Fibroblast of upper back skin (primary cell): ENCODE measurements around the gene TNF.

ENCODE experiments used
- DNase-seq: peaks from one replicate; pipeline ENCODE4 v3.0.0-alpha.2; 2013

The TNF gene

GRCh38 chr6:31545291-31545690, 30.1 kb upstream of the TNF start:
- no peak for DNase-seq

- peak; percentile 93 for DNase-seq
These were observed 28.9 kb upstream of the TNF start, which contains the start of gene ATP6V1G2 for GRCh38 chr6:31546339-31546957. ATP6V1G2 (minus strand) TSS chr6:31546608; CDS start chr6:31546559, 49 bp downstream.

GRCh38 chr6:31546958-31547726, 28.2 kb upstream of the TNF start, which contains the start of gene NFKBIL1:
NFKBIL1 (plus strand) TSS chr6:31547608; CDS start chr6:31547695, 87 bp downstream.
- DNase-seq: peak; percentile 99

GRCh38 chr6:31547727-31548543, 27.4 kb upstream of the TNF start:
- no peak for DNase-seq

DNA sequence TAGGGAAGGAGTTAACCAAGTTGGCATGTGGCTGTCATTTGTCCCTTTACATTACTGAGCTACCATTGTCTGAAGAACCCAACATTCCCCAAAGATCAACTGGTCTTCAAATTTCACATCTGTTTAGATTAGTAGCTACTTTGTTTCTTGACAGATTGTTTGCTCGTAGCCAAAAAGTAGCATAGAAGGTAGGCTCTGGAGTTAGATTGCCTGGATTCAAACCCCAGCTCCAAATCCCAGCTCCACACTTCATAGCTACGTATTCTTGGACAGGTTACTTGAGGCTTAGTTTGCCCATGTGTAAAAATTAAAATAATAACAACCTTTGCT, 26.9 kb upstream of the TNF start:
- DNase-seq: no peak

DNA sequence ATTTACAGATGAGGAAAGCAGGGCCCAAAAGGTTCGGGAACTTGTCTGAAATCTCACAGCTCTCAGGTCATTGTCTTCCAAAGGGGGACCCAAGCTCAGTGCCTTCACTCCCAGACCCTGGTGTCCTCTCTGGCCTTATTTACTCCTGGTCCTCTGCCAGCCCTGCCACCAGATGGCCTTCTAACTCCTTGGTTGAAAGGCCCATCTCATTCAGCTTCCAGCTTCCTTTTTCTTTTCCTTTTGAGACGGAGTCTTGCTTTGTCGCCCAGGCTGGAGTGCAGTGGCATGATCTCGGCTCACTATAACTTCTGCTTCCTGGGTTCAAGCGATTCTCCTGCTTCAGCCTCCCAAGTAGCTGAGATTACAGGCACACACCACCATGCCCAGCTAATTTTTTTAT, 24.0 kb upstream of the TNF start:
- peak; percentile 40 for DNase-seq

- DNase-seq: no peak
These were observed 19.1 kb upstream of the TNF start for GRCh38 chr6:31556307-31556706.

- DNase-seq: no peak
These were observed 17.7 kb upstream of the TNF start for GRCh38 chr6:31557443-31558317.

DNA sequence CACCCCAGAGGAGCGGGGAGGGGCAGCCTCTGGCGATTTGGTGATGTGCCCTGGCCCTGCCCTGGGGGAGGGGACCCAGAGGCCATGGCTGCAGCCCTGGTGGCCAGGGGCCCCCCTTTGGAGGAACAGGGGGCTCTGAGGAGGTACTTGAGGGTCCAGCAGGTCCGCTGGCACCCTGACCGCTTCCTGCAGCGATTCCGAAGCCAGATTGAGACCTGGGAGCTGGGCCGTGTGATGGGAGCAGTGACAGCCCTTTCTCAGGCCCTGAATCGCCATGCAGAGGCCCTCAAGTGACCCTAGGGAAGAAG, 17.1 kb upstream of the TNF start:
- no peak for DNase-seq

GRCh38 chr6:31558631-31559500, 16.5 kb upstream of the TNF start:
- peak; percentile 57 for DNase-seq

GRCh38 chr6:31559606-31559957, 15.8 kb upstream of the TNF start:
- no peak for DNase-seq

GRCh38 chr6:31559958-31560696, 15.2 kb upstream of the TNF start:
- peak; percentile 26 for DNase-seq

- no peak for DNase-seq
These were observed 14.7 kb upstream of the TNF start for GRCh38 chr6:31560697-31561058.

DNA sequence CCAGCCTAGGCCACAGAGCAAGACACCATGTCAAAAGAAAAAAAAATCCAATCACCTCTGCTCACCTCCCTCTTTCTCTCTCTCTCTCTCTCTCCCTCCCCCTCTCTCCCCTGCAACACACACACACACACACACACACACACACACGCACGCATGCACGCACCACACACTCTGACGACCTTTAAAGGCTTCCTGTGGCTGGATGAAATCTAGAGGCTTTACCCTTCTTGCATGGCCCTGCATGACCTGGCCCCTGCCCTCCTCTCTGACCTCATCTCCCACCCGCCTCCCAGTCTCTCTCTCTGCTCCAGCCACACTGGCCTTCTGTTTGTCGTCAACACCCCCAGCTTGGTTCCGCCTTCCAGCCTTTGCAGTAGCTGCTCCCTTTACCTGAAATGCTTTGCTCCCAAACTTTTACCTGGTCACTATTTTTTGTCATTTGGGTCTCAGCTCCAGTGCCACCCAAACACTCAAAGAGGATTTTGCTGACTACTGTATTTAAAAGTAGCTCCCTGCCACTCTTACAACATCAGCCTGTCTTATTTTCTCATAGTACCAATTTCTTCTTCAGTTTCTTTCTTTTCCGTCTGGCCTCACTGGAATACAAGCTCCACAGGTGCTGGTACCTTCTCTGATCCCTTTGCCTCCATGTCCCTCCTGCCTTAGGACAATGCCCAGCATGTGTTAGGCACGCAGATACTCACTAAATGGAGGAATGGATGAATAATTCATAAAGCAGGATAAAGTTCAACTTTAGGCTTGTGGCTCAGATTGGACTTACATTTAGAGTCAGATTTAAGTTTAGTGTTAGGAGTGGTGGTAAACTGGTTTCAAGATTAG, 7.6 kb upstream of the TNF start:
- no peak for DNase-seq

GRCh38 chr6:31568537-31568961, 6.8 kb upstream of the TNF start:
- no peak for DNase-seq

- no peak for DNase-seq
These were observed 5.4 kb upstream of the TNF start for GRCh38 chr6:31569861-31570536.

GRCh38 chr6:31572041-31572911, 3.1 kb upstream of the TNF start, which contains the start of gene LTA:
LTA (plus strand) TSS chr6:31572289; CDS start chr6:31572743, 454 bp downstream.
- no peak for DNase-seq
